Stimulated activated CD4-positive, alpha-beta T cell treated with anti-CD3 and anti-CD28 coated beads, Interleukin-2, amount 100 ng/mL, for 24 hours (primary cell): ENCODE results near the gene ATP11A.
"Not testable (repeated sequence)": the region's sequence is repeated elsewhere in the genome, so short reads cannot be mapped to it uniquely, and the experiment has no call there.

Source experiments
- DNase-seq, 2 donors: peaks; one replicate each; pipeline ENCODE4 v3.0.0-alpha.2; 2020

The ATP11A gene

GRCh38 chr13:112825071-112825470, 135.2 kb downstream of the ATP11A start:
- no peak for DNase-seq

- no peak for DNase-seq
Measured at GRCh38 chr13:112825875-112826274, 136.0 kb downstream of the ATP11A start.

- no peak for DNase-seq
Measured at GRCh38 chr13:112826565-112826964, 136.7 kb downstream of the ATP11A start.

- DNase-seq, result no peak
Measured at GRCh38 chr13:112828082-112828699, 138.4 kb downstream of the ATP11A start.

GRCh38 chr13:112828756-112829155, 138.9 kb downstream of the ATP11A start:
- no peak for DNase-seq

GRCh38 chr13:112831196-112831595, 141.4 kb downstream of the ATP11A start:
- no peak for DNase-seq

- no peak for DNase-seq
Measured at GRCh38 chr13:112831801-112832200, 142.0 kb downstream of the ATP11A start.

GRCh38 chr13:112832811-112833210, 143.0 kb downstream of the ATP11A start:
- DNase-seq, result no peak

- DNase-seq, result no peak
Measured at GRCh38 chr13:112833551-112834257, 143.9 kb downstream of the ATP11A start.

GRCh38 chr13:112835344-112835743, 145.5 kb downstream of the ATP11A start:
- DNase-seq, result no peak

- no peak for DNase-seq
Measured at GRCh38 chr13:112835796-112836195, 146.0 kb downstream of the ATP11A start.

GRCh38 chr13:112836940-112837339, 147.1 kb downstream of the ATP11A start:
- no peak for DNase-seq

- DNase-seq, result no peak
Measured at GRCh38 chr13:112837371-112838037, 147.7 kb downstream of the ATP11A start.

- DNase-seq, result no peak
Measured at GRCh38 chr13:112838038-112838841, 148.4 kb downstream of the ATP11A start.

- DNase-seq, result no peak
Measured at GRCh38 chr13:112838842-112839117, 148.9 kb downstream of the ATP11A start.

GRCh38 chr13:112839356-112840105, 149.7 kb downstream of the ATP11A start:
- no peak for DNase-seq

- no peak for DNase-seq
Measured at GRCh38 chr13:112840472-112841302, 150.8 kb downstream of the ATP11A start.

GRCh38 chr13:112841303-112842015, 151.6 kb downstream of the ATP11A start:
- not testable (repeated sequence) for DNase-seq

GRCh38 chr13:112842343-112842856, 152.6 kb downstream of the ATP11A start:
- DNase-seq, result no peak

- DNase-seq, result no peak
Measured at GRCh38 chr13:112842931-112843391, 153.1 kb downstream of the ATP11A start.
